Fibroblast of lung (primary cell): Measurements from ENCODE around the gene CLSTN1.

ENCODE experiments used
- EZH2 ChIP-seq: IDR thresholded peaks from 2 replicates; pipeline ENCODE4 v1.5.1; 2012; ENCODE audit warnings: low read length, control low read depth, mild to moderate bottlenecking; ENCODE audit errors: missing control alignments
- TF ChIP-seq, protein P1 (sequence below), 2 donors: IDR thresholded peaks in 1 of 2; conservative IDR thresholded peaks in 1 of 2; 1 replicate in 1 of 2; 2 replicates in 1 of 2; pipeline ENCODE4 v1.5.1; 2011 to 2012; ENCODE audit warnings: low read length in 2 of 2, control low read depth in 1 of 2, inconsistent platforms in 1 of 2, low read depth in 1 of 2, mild to moderate bottlenecking in 1 of 2

DNA sequence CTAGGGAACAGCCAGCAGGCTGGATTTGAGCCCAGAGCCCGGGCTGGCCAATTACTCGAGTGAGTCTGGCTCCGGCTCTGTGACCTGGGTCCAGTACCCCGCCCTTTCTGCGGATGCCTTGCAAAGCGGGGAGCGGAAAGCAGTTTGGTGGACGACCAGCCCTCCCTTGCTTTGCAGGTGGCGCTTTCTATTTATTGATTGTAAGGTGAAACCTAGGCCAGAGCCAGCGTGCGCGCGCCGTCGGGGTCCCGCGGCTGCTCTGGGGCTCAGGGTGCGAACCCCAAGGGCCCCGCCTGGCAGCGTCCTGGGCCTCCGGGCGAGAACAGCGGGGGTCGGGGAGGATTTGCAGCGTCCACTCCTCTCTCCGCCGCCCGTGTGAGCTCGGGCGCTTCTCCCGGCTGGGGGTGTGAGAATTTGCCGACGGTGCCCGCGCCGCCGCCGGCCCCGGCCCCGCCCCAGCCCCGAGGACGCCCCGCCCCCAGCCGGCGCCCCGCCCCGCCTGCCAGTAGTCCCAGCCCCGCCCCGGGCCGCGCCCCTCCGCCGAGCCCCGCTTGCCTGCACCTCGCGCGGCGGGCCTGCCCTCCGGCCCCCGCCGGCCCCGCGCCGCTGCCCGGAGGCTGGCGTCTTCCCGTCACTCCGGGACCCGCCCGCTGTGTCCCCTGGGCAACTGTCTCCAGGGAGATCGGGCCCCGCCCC lies 134.6 kb downstream of the CLSTN1 start:
- TF ChIP-seq, protein P1, sequence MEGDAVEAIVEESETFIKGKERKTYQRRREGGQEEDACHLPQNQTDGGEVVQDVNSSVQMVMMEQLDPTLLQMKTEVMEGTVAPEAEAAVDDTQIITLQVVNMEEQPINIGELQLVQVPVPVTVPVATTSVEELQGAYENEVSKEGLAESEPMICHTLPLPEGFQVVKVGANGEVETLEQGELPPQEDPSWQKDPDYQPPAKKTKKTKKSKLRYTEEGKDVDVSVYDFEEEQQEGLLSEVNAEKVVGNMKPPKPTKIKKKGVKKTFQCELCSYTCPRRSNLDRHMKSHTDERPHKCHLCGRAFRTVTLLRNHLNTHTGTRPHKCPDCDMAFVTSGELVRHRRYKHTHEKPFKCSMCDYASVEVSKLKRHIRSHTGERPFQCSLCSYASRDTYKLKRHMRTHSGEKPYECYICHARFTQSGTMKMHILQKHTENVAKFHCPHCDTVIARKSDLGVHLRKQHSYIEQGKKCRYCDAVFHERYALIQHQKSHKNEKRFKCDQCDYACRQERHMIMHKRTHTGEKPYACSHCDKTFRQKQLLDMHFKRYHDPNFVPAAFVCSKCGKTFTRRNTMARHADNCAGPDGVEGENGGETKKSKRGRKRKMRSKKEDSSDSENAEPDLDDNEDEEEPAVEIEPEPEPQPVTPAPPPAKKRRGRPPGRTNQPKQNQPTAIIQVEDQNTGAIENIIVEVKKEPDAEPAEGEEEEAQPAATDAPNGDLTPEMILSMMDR (conservative IDR thresholded peaks at IDR 0.05 in 1 of 2, IDR thresholded peaks at IDR 0.05 in 1 of 2; ENCODE audit: low read depth in 1 of 2, low read length in 2 of 2), result no peak
- no peak for TF ChIP-seq EZH2
